A549 (cell line): ENCODE data around the gene ZNF469. TPM values are rescaled to one million over a fixed set of nuclear protein-coding genes. Genes with fewer than 3 reads are reported as not detected.

Experiments
- ATAC-seq, 2 experiments: fragments of 200-7000 bp in 1 of 2; fragments of >200 bp in 1 of 2; cut with Nextera tagmentation in 1 of 2; cut with Tn5 transposase in 1 of 2; 3 replicates each; pipeline versions ENCODE4 v1.8.0 to v1.9.1; 2018 to 2020; ENCODE audit warnings: mild to moderate bottlenecking in 1 of 2, moderate library complexity in 1 of 2
- CTCF ChIA-PET: fragments of 300-600 bp; sonication (Branson Sonifier 250); formaldehyde crosslinking; extraction: SDS; loops from one replicate; lab custom pipeline; 2021; ENCODE audit warnings: antibody characterized with exemption, inconsistent platforms; lab: Yijun Ruan, JAX
- POLR2A ChIA-PET: fragments of 350-600 bp; formaldehyde crosslinking; extraction: SDS; loops from one replicate; lab custom pipeline; 2021; ENCODE audit warnings: antibody characterized with exemption, inconsistent platforms; lab: Yijun Ruan, JAX
- DNase-seq, 2 experiments: peaks; one replicate each; pipeline versions ENCODE4 v3.0.0 to v3.0.0-alpha.2; 2011 to 2016; ENCODE audit warnings: low read depth in 1 of 2, low spot score in 1 of 2
- FAIRE-seq: peaks from 2 replicates; lab custom pipeline; 2011; peaks lifted over from hg19 to GRCh38; lab: Jason Lieb, UNC
- H3K27ac ChIP-seq, 2 experiments: fragments of >200 bp; sonication (Bioruptor Twin); formaldehyde crosslinking; 3 replicates each; pipeline ENCODE4 v1.5.1; 2016 to 2017
- H3K4me1 ChIP-seq: fragments of >200 bp; sonication (Bioruptor Twin); formaldehyde crosslinking; 3 replicates; pipeline ENCODE4 v1.6.1; 2016
- H3K4me2 ChIP-seq: fragments of >200 bp; sonication (Bioruptor Twin); formaldehyde crosslinking; 3 replicates; pipeline ENCODE4 v1.6.1; 2016
- H3K4me3 ChIP-seq: fragments of >200 bp; sonication (Bioruptor Twin); formaldehyde crosslinking; 3 replicates; pipeline ENCODE4 v1.5.1; 2016
- H3K9me3 ChIP-seq: fragments of >200 bp; sonication (Bioruptor Twin); formaldehyde crosslinking; 3 replicates; pipeline ENCODE4 v1.6.1; 2016
- BHLHE40 ChIP-seq: IDR thresholded peaks from 2 replicates; pipeline ENCODE4 v1.6.1; 2012; ENCODE audit warnings: low read depth, low read length, inconsistent platforms
- FOSB ChIP-seq: fragments of 250-450 bp; sonication (Bioruptor Pico); IDR thresholded peaks from 2 replicates; pipeline ENCODE4 v1.5.0; 2020; ENCODE audit warnings: mild to moderate bottlenecking, moderate library complexity
- FOSL2 ChIP-seq, 2 experiments: fragments of 450-650 bp in 1 of 2; fragments of >200 bp in 1 of 2; sonication (Bioruptor Twin) in 1 of 2; formaldehyde crosslinking; IDR thresholded peaks; 2 replicates each; pipeline versions ENCODE4 v1.5.0 to v1.6.1; 2016 to 2020; ENCODE audit warnings: mild to moderate bottlenecking in 1 of 2, moderate library complexity in 1 of 2
- FOXS1 ChIP-seq: fragments of 250-450 bp; sonication (Bioruptor Pico); IDR thresholded peaks from 2 replicates; pipeline ENCODE4 v1.5.0; 2020; ENCODE audit warnings: mild to moderate bottlenecking, moderate library complexity
- HEYL ChIP-seq: fragments of 250-450 bp; sonication (Bioruptor Pico); IDR thresholded peaks from 2 replicates; pipeline ENCODE4 v1.8.0; 2021; ENCODE audit warnings: mild to moderate bottlenecking, moderate library complexity
- HOXA7 ChIP-seq: fragments of 250-450 bp; sonication (Bioruptor Pico); IDR thresholded peaks from 2 replicates; pipeline ENCODE4 v1.5.0; 2020; ENCODE audit warnings: mild to moderate bottlenecking, moderate library complexity
- POLR2A ChIP-seq: IDR thresholded peaks from 2 replicates; pipeline ENCODE4 v1.6.1; 2012; ENCODE audit warnings: mild to moderate bottlenecking, low read length
- RARB ChIP-seq: fragments of 250-450 bp; sonication (Bioruptor Pico); IDR thresholded peaks from 2 replicates; pipeline ENCODE4 v1.8.0; 2021; ENCODE audit warnings: mild to moderate bottlenecking, moderate library complexity
- SMC3 ChIP-seq: fragments of >200 bp; sonication (Bioruptor Twin); formaldehyde crosslinking; IDR thresholded peaks from 3 replicates; pipeline ENCODE4 v1.6.1; 2018; ENCODE audit warnings: inconsistent platforms
- ZFP36 ChIP-seq: fragments of 450-650 bp; IDR thresholded peaks from 2 replicates; pipeline ENCODE4 v1.6.1; 2014; ENCODE audit warnings: borderline replicate concordance; ENCODE audit not compliant: partially characterized antibody
- ZSCAN20 ChIP-seq: fragments of 250-450 bp; sonication (Bioruptor Pico); IDR thresholded peaks from 2 replicates; pipeline ENCODE4 v1.8.0; 2022; ENCODE audit warnings: mild to moderate bottlenecking, moderate library complexity
- WGBS: methylation state at CpG from one replicate; pipeline ENCODE4 v1.1.6; 2017; ENCODE audit errors: missing lambda C conversion rate; 5-methylcytosine and 5-hydroxymethylcytosine counted together
- polyA minus RNA-seq: library from RNA; depleted of rRNA, polyadenylated mRNA; stranded (reverse); fragments of >200 nt; gene quantifications from 2 replicates; pipeline ENCODE4 v1.2.3, GENCODE V29; 2011; rRNA and poly(A)+ RNA removed
- polyA plus RNA-seq, 4 experiments: library from polyadenylated mRNA; depleted of rRNA in 3 of 4; stranded (reverse); fragments of >200 nt; fragmentation: RNase III in 1 of 4; extraction: RNeasy Plus Mini Kit Qiagen cat#74134 plus additional on column Dnase treatment in 1 of 4; gene quantifications; 2 replicates in 3 of 4; 3 replicates in 1 of 4; pipeline ENCODE4 v1.2.3, GENCODE V29; 2011 to 2017
- TF ChIP-seq, protein P1 (sequence below): IDR thresholded peaks from 2 replicates; pipeline ENCODE4 v1.6.1; 2012
- TF ChIP-seq, protein P2 (sequence below): fragments of 250-450 bp; sonication (Bioruptor Pico); IDR thresholded peaks from 2 replicates; pipeline ENCODE4 v1.5.0; 2020; ENCODE audit warnings: low read depth, mild to moderate bottlenecking, moderate library complexity
- TF ChIP-seq, protein P3 (sequence below): fragments of 250-450 bp; sonication (Bioruptor Pico); IDR thresholded peaks from 2 replicates; pipeline ENCODE4 v1.5.0; 2021; ENCODE audit warnings: mild to moderate bottlenecking, moderate library complexity, borderline replicate concordance
- TF ChIP-seq, protein P4 (sequence below): IDR thresholded peaks from 2 replicates; pipeline ENCODE4 v1.6.1; 2012
- TF ChIP-seq, protein P5 (sequence below): IDR thresholded peaks from 2 replicates; pipeline ENCODE4 v1.6.1; 2012; ENCODE audit warnings: low read depth, borderline replicate concordance

ZNF469 gene, protein sequence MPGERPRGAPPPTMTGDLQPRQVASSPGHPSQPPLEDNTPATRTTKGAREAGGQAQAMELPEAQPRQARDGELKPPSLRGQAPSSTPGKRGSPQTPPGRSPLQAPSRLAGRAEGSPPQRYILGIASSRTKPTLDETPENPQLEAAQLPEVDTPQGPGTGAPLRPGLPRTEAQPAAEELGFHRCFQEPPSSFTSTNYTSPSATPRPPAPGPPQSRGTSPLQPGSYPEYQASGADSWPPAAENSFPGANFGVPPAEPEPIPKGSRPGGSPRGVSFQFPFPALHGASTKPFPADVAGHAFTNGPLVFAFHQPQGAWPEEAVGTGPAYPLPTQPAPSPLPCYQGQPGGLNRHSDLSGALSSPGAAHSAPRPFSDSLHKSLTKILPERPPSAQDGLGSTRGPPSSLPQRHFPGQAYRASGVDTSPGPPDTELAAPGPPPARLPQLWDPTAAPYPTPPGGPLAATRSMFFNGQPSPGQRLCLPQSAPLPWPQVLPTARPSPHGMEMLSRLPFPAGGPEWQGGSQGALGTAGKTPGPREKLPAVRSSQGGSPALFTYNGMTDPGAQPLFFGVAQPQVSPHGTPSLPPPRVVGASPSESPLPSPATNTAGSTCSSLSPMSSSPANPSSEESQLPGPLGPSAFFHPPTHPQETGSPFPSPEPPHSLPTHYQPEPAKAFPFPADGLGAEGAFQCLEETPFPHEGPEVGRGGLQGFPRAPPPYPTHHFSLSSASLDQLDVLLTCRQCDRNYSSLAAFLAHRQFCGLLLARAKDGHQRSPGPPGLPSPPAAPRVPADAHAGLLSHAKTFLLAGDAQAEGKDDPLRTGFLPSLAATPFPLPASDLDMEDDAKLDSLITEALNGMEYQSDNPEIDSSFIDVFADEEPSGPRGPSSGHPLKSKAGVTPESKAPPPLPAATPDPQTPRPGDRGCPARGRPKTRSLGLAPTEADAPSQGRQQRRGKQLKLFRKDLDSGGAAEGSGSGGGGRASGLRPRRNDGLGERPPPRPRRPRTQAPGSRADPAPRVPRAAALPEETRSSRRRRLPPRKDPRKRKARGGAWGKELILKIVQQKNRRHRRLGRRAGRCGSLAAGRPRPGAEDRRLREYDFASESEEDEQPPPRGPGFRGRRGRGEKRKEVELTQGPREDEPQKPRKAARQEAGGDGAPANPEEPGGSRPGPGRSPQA (N-terminal part only)
- 0.47 and 0.78 TPM in 2 replicates for polyA plus RNA-seq (2011; rRNA removed)
- polyA plus RNA-seq (2012; cell fraction: cytosol; rRNA removed) = 1.4 and 2.2 TPM in 2 replicates
- 11.5 and 14.7 TPM in 2 replicates for polyA plus RNA-seq (2012; cell fraction: nucleus; rRNA removed)
- polyA plus RNA-seq (2017; fragmentation: RNase III; extraction: RNeasy Plus Mini Kit Qiagen cat#74134 plus additional on column Dnase treatment) = 4.1 to 4.5 TPM (median 4.4 TPM) in 3 replicates
- polyA minus RNA-seq = 0.83 and 0.97 TPM in 2 replicates

DNA sequence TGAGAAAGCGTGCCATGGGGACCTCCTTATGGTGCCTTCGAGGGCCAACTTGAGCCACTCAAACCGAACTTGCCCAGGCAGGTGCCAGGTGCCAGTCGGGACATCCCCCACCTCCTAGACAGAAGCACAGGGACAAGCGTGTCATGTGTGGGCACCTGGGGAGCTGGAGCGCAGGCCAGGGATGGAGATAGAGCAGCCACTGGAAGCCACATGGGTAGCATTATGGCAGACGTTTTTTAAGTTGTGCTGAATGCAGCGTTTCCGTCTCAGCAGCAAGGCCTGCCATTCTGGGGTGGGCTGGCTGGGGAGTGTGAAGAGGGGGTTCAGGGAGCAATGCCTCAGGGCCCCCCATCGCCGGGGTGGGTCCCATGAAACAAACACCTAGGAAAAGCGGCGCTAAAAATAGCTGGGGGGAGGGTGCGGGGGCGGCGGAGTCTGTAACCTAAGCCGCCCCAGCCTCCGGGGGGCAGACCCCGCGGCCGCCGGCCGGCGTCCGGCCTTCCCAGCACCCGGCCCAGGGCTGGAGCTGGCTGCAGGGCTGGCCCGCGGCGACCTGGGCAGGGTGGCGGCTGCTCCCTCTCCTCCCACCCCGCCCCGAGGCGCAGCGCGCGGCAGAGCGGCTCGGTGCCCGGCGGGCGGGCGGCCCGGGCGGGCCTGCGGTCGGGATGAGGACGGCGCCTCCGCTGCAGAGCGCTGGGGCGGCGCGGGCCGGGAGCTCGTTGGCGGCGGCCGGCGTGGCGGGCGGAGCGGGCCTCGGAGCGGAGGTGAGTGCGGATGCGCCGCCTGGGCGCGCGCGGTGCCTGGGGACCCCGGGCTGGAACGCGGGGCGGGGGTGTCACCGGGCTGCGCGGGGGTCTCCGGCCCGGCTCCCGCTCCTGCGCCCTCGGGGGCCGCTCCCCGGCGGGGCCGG, at the start of gene ZNF469:
ZNF469 (plus strand) TSS at position 469 of the 910 bp plus-strand sequence. CDS start 44,512 bp downstream, outside the sequence.
- H3K27ac ChIP-seq = peak within 1 kb of the TSS; percentile 95 to 98
- POLR2A ChIA-PET = interaction anchor here (0.5 kb wide), 1 partner anchor 13 kb away, joined by 3 read pairs; no protein-coding TSS in a partner anchor

DNA sequence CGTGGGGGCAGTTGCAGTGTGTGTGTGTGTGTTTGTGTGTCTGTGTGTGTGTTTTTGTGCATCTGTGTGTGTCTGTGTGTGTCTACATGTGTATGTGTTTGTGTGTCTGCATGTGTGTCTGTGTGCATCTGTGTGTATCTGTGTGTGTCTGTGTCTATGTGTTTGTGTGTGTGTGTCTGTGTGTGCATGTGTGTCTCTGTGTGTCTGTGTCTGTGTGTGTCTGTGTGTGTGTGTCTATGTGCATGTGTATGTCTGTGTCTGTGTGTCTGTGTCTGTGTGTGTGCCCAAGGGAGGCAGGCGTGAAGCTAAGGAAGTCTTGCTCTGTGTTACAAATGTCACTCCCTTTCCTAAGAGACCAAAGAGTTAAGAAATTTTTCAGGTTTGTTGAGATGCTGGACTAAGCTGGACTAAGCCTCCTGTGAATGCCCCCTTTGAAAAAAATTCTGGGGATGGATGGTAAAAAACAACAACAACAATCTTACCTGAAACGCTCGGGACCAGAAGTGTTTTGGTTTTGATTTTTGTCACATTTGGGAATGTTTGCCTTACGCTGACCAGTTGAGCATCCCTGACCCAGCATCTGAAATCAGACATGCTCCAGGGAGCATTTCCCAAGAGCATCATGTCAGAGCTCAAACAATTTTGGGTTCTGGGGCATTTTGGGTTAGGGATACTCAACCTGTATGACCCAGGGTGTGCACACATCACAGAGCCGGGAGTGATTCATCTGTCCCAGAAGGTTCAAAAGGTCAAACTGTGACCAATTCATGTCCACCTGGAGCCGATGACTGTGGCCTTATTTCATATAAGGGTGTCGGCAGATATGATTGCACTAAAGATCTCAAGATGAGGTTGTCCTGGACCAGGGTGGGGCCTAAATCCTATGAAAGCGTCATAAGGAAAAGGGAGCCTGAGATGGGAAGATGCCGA, 48.6 kb upstream of the ZNF469 start:
- H3K4me3 ChIP-seq = peak overlapping the region; percentile 39
- POLR2A ChIA-PET = no interaction called here

More for the DNA sequence above, at the start of gene ZNF469:
- FAIRE-seq (no peak), DNase-seq (peak; percentile 34 to 58), ATAC-seq (peak; percentile 41 to 52)
- 56% methylated on average over 11 of the region's 87 CpGs for WGBS
- CTCF ChIA-PET = interaction anchor here (0.8 to 2.6 kb wide), 9 partner anchors 10 to 399 kb away, joined by 3 to 13 read pairs (median 3); no protein-coding TSS in a partner anchor
- peaks cover 54% of the 10 kb centered on the region for H3K4me1 ChIP-seq
- H3K9me3 ChIP-seq = no peaks in the 10 kb centered on the region
- H3K4me3 ChIP-seq = peak within 1 kb of the TSS; percentile 77
- peak within 1 kb of the TSS; percentile 87 for H3K4me2 ChIP-seq
- no peak for TF ChIP-seq ZFP36
- TF ChIP-seq RARB (CRISPR knock-in tag) = no peak
- TF ChIP-seq POLR2A = peak; percentile 36; the same call in 1 of the 2 replicates
- TF ChIP-seq SMC3 = peak; percentile 15; the same call in 1 of the 3 replicates
- TF ChIP-seq, protein P1, sequence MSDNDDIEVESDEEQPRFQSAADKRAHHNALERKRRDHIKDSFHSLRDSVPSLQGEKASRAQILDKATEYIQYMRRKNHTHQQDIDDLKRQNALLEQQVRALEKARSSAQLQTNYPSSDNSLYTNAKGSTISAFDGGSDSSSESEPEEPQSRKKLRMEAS = peak; percentile 27; the same call in 1 of the 2 replicates

More for the DNA sequence above, 48.6 kb upstream of the ZNF469 start:
- FAIRE-seq (no peak), DNase-seq (peak in 1 of 2 experiments; percentile 55), ATAC-seq (no peak)
- 79% methylated on average over 9 of the region's 10 CpGs for WGBS
- H3K4me1 ChIP-seq = peaks cover 30% of the 10 kb centered on the region
- peak overlapping the region; percentile 99 to 100 for H3K27ac ChIP-seq
- CTCF ChIA-PET = no interaction called here
- peaks cover 23% of the 10 kb centered on the region for H3K9me3 ChIP-seq
- TF ChIP-seq BHLHE40 = no peak
- TF ChIP-seq HOXA7 (CRISPR knock-in tag) = no peak
- no peak for TF ChIP-seq FOSL2 (IDR thresholded peaks at IDR 0.05)
- TF ChIP-seq FOSL2 (CRISPR knock-in tag; IDR thresholded peaks at IDR 0.05) = peak; percentile 25; the same call in 1 of the 2 replicates
- peak; percentile 4; the same call in 1 of the 2 replicates for TF ChIP-seq FOSB (CRISPR knock-in tag)
- TF ChIP-seq POLR2A = no peak
- TF ChIP-seq ZFP36 = no peak
- TF ChIP-seq, protein P2, sequence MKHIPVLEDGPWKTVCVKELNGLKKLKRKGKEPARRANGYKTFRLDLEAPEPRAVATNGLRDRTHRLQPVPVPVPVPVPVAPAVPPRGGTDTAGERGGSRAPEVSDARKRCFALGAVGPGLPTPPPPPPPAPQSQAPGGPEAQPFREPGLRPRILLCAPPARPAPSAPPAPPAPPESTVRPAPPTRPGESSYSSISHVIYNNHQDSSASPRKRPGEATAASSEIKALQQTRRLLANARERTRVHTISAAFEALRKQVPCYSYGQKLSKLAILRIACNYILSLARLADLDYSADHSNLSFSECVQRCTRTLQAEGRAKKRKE (CRISPR knock-in tag) = peak; percentile 17; the same call in 1 of the 2 replicates
- TF ChIP-seq, protein P3, sequence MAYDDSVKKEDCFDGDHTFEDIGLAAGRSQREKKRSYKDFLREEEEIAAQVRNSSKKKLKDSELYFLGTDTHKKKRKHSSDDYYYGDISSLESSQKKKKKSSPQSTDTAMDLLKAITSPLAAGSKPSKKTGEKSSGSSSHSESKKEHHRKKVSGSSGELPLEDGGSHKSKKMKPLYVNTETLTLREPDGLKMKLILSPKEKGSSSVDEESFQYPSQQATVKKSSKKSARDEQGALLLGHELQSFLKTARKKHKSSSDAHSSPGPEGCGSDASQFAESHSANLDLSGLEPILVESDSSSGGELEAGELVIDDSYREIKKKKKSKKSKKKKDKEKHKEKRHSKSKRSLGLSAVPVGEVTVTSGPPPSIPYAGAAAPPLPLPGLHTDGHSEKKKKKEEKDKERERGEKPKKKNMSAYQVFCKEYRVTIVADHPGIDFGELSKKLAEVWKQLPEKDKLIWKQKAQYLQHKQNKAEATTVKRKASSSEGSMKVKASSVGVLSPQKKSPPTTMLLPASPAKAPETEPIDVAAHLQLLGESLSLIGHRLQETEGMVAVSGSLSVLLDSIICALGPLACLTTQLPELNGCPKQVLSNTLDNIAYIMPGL (CRISPR knock-in tag) = peak; percentile 51; the same call in 1 of the 2 replicates
- TF ChIP-seq, protein P4, sequence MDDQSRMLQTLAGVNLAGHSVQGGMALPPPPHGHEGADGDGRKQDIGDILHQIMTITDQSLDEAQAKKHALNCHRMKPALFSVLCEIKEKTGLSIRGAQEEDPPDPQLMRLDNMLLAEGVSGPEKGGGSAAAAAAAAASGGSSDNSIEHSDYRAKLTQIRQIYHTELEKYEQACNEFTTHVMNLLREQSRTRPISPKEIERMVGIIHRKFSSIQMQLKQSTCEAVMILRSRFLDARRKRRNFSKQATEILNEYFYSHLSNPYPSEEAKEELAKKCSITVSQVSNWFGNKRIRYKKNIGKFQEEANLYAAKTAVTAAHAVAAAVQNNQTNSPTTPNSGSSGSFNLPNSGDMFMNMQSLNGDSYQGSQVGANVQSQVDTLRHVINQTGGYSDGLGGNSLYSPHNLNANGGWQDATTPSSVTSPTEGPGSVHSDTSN = no peak
- TF ChIP-seq ZSCAN20 (CRISPR knock-in tag) = 0 out of 2 replicates have a peak, but pooled peaks have one; percentile 55
- TF ChIP-seq, protein P5, sequence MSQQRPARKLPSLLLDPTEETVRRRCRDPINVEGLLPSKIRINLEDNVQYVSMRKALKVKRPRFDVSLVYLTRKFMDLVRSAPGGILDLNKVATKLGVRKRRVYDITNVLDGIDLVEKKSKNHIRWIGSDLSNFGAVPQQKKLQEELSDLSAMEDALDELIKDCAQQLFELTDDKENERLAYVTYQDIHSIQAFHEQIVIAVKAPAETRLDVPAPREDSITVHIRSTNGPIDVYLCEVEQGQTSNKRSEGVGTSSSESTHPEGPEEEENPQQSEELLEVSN = no peak
- no peak for TF ChIP-seq FOXS1 (CRISPR knock-in tag)
- TF ChIP-seq HEYL = 0 out of 2 replicates have a peak, but pooled peaks have one; percentile 12
- peak overlapping the region; percentile 90 for H3K4me2 ChIP-seq
